Thoracic aorta (tissue), 2 donors: ENCODE results near the gene RANBP17. TPM values are rescaled to one million over a fixed set of nuclear protein-coding genes. Genes with fewer than 3 reads are reported as not detected.
"Not testable (repeated sequence)": the region's sequence is repeated elsewhere in the genome, so short reads cannot be mapped to it uniquely, and the experiment has no call there.

Experiments
- ATAC-seq: fragments of 150-250 bp; one replicate; pipeline ENCODE4 v1.8.0; 2017; ENCODE audit warnings: low read depth; ENCODE audit not compliant: insufficient number of reproducible peaks, low FRiP score
- DNase-seq: peaks from one replicate; pipeline ENCODE4 v3.0.0-alpha.2; 2020; ENCODE audit warnings: low spot score
- H3K27ac ChIP-seq, 2 donors: fragments of 200-600 bp; sonication (generic); 1 replicate in 1 of 2; 2 replicates in 1 of 2; pipeline ENCODE4 v1.5.1; 2016; ENCODE audit warnings: mild to moderate bottlenecking in 2 of 2, moderate library complexity in 2 of 2
- H3K27me3 ChIP-seq: fragments of 200-600 bp; sonication (generic); replicated peaks from 2 replicates; pipeline ENCODE4 v1.6.0; 2016; ENCODE audit warnings: mild to moderate bottlenecking; ENCODE audit not compliant: insufficient read depth
- H3K36me3 ChIP-seq: fragments of 200-600 bp; sonication (generic); one replicate; pipeline ENCODE4 v1.5.1; 2016
- H3K4me1 ChIP-seq, 2 donors: fragments of 200-600 bp; sonication (generic); 1 replicate in 1 of 2; 2 replicates in 1 of 2; pipeline versions ENCODE4 v1.5.1 to v1.6.0; 2016; ENCODE audit warnings: low read depth in 2 of 2, mild to moderate bottlenecking in 1 of 2; ENCODE audit not compliant: control insufficient read depth in 1 of 2
- H3K4me3 ChIP-seq: fragments of 200-600 bp; sonication (generic); 2 replicates; pipeline ENCODE4 v1.5.1; 2016; ENCODE audit warnings: mild to moderate bottlenecking
- H3K9me3 ChIP-seq: fragments of 200-600 bp; sonication (generic); 2 replicates; pipeline ENCODE4 v1.5.1; 2016
- total RNA-seq, 2 donors: library from RNA; depleted of rRNA; stranded (reverse); fragments of >200 nt; gene quantifications; one replicate each; pipeline versions ENCODE4 v1.1.0 to v1.2.3, GENCODE V29; 2016
- TF ChIP-seq, protein P1 (sequence below): fragments of 200-600 bp; sonication (generic); IDR thresholded peaks from one replicate; pipeline ENCODE4 v1.5.1; 2019; ENCODE audit warnings: antibody characterized with exemption

Gene RANBP17
- total RNA-seq, 2 donors from 2014 or later = 8.4 to 31.1 TPM

DNA sequence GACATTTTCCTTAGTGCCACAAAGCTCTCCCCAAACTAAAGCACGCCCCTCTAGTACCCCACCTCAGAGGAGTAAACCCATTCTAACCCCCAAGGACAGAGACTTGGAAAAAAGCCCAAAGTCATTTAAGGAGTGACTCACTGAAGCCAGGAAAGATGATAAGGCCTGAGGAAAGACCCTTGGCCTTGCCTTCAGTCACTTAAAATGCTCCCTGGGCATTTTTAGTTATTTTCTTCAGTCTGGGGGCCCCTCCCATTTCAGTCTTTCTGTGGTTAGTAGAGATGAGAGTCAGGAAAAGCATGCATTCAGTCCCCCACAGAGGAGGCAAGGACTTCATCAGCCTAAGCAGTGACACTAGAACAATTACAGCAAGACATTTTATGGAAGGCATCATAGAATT lies 433.5 kb downstream of the RANBP17 start:
- no peak for DNase-seq
- H3K36me3 ChIP-seq = no peaks in the 10 kb centered on the region
- no peaks in the 10 kb centered on the region for H3K9me3 ChIP-seq
- H3K27me3 ChIP-seq = no peaks in the 10 kb centered on the region
- no peak for ATAC-seq
- no peak overlapping the region for H3K4me3 ChIP-seq
- no peaks in the 10 kb centered on the region for H3K4me1 ChIP-seq
- TF ChIP-seq, protein P1, sequence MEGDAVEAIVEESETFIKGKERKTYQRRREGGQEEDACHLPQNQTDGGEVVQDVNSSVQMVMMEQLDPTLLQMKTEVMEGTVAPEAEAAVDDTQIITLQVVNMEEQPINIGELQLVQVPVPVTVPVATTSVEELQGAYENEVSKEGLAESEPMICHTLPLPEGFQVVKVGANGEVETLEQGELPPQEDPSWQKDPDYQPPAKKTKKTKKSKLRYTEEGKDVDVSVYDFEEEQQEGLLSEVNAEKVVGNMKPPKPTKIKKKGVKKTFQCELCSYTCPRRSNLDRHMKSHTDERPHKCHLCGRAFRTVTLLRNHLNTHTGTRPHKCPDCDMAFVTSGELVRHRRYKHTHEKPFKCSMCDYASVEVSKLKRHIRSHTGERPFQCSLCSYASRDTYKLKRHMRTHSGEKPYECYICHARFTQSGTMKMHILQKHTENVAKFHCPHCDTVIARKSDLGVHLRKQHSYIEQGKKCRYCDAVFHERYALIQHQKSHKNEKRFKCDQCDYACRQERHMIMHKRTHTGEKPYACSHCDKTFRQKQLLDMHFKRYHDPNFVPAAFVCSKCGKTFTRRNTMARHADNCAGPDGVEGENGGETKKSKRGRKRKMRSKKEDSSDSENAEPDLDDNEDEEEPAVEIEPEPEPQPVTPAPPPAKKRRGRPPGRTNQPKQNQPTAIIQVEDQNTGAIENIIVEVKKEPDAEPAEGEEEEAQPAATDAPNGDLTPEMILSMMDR = no peak
- no peak overlapping the region for H3K27ac ChIP-seq

DNA sequence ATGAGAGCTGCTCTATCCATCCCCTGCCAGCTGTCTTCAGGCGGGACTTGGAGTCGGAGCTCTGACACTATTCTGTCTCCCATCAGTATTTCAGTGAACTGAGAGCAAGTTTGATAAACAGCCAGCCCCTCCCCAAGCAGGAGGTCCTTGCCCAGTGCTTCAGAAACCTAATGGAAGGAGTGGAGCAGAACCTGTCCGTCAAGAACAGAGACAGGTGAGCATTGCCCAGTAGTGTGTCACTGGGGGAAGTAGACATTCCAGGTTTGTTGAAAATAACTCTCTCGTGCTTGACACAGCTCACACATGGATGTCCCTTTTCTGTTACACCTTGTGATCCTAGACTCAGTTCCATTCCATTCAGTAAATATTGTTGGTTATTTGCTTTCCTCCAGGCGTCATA lies 434.0 kb downstream of the RANBP17 start:
- no peak for ATAC-seq
- no peak overlapping the region for H3K27ac ChIP-seq
- TF ChIP-seq, protein P1 = no peak

DNA sequence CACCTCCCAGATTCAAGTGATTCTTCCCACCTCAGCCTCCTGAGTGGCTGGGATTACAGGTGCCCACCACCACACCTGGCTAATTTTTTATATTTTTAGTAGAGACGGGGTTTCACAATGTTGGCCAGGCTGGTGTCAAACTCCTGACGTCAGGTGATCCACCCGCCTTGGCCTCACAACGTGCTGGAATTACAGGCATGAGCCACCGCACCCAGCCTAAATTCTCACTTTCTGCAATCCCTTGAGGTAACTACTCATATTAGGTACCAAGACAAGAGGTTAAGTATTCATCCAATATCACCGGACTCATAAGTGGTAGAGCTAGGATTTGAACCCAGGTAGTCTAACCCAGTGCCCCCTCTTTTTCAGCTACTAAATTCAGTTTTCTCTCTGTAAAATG lies 436.1 kb downstream of the RANBP17 start:
- H3K9me3 ChIP-seq, H3K36me3 ChIP-seq, DNase-seq, ATAC-seq, H3K4me1 ChIP-seq, H3K27me3 ChIP-seq, H3K4me3 ChIP-seq, H3K27ac ChIP-seq: not testable (repeated sequence)

More for the DNA sequence above, 434.0 kb downstream of the RANBP17 start:
- no peaks in the 10 kb centered on the region for H3K4me1 ChIP-seq
- no peaks in the 10 kb centered on the region for H3K9me3 ChIP-seq
- H3K4me3 ChIP-seq = no peak overlapping the region
- no peaks in the 10 kb centered on the region for H3K36me3 ChIP-seq
- DNase-seq = no peak
- no peaks in the 10 kb centered on the region for H3K27me3 ChIP-seq

DNA sequence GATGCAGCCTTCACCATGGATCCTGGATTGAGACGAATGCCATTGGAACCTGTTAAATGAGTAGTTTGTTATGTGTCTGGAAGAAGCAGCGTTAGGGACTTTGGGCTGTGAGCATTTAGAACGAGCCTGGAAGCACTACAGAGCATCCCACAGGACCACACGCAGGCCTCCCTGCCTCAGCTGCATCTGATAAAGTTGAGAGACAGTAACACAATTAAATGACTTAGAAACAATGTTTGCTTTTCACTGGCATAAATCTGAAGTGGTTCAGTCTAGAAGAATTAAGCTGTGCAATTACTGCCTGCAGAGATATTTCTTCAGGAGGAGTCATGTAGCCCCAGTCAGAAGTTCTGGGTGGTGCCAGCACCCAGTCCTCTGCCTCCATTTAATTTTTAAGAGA lies 437.4 kb downstream of the RANBP17 start:
- Histone ChIP-seq H3K27me3 (no peaks in the 10 kb centered on the region), H3K4me3 (no peak overlapping the region), H3K27ac (no peak overlapping the region), H3K4me1 (no peaks in the 10 kb centered on the region), H3K9me3 (no peaks in the 10 kb centered on the region), H3K36me3 (no peaks in the 10 kb centered on the region)
- no peak for DNase-seq
- ATAC-seq = no peak
- TF ChIP-seq, protein P1 = no peak

GRCh38 chr5:171299851-171300250 lies 438.0 kb downstream of the RANBP17 start:
- H3K9me3 ChIP-seq = no peaks in the 10 kb centered on the region
- ATAC-seq (no peak), DNase-seq (no peak)
- TF ChIP-seq, protein P1 = no peak
- H3K27me3 ChIP-seq = no peaks in the 10 kb centered on the region
- no peaks in the 10 kb centered on the region for H3K36me3 ChIP-seq
- no peaks in the 10 kb centered on the region for H3K4me1 ChIP-seq
- H3K4me3 ChIP-seq = no peak overlapping the region
- no peak overlapping the region for H3K27ac ChIP-seq

GRCh38 chr5:171300358-171300757 lies 438.5 kb downstream of the RANBP17 start:
- H3K4me3 ChIP-seq = no peak overlapping the region
- no peaks in the 10 kb centered on the region for H3K27me3 ChIP-seq
- no peak overlapping the region for H3K27ac ChIP-seq
- no peak for ATAC-seq
- DNase-seq = no peak
- TF ChIP-seq, protein P1 = no peak
- no peaks in the 10 kb centered on the region for H3K4me1 ChIP-seq
- no peaks in the 10 kb centered on the region for H3K36me3 ChIP-seq
- H3K9me3 ChIP-seq = no peaks in the 10 kb centered on the region
